Measurements from ENCODE around the gene ADK.

ADK gene

GRCh38 chr10:74530981-74531380, 380.0 kb downstream of the ADK start:
- H3K4me3 ChIP-seq (replicated peaks in 1 of 2; ENCODE audit: low read depth in 2 of 2, low read length in 2 of 2): no peak overlapping the region
- no peak for DNase-seq (ENCODE audit: low read depth in 2 of 2)
- TF ChIP-seq CTCF (IDR thresholded peaks at IDR 0.05; ENCODE audit: low read depth, low read length): no peak

GRCh38 chr10:74539317-74539716, 388.3 kb downstream of the ADK start:
- no peak for TF ChIP-seq CTCF (IDR thresholded peaks at IDR 0.05; ENCODE audit: low read depth, low read length)
- no peak overlapping the region for H3K4me3 ChIP-seq (replicated peaks in 1 of 2; ENCODE audit: low read depth in 2 of 2, low read length in 2 of 2)
- no peak for DNase-seq (ENCODE audit: low read depth in 2 of 2)

GRCh38 chr10:74541375-74541774, 390.4 kb downstream of the ADK start:
- no peak for TF ChIP-seq CTCF (IDR thresholded peaks at IDR 0.05; ENCODE audit: low read depth, low read length)
- DNase-seq (ENCODE audit: low read depth in 2 of 2): no peak
- no peak overlapping the region for H3K4me3 ChIP-seq (replicated peaks in 1 of 2; ENCODE audit: low read depth in 2 of 2, low read length in 2 of 2)

- TF ChIP-seq CTCF (IDR thresholded peaks at IDR 0.05; ENCODE audit: low read depth, low read length): no peak
- H3K4me3 ChIP-seq (replicated peaks in 1 of 2; ENCODE audit: low read depth in 2 of 2, low read length in 2 of 2): no peak overlapping the region
- peak; percentile 93 to 96 for DNase-seq (ENCODE audit: low read depth in 2 of 2)
Measured at GRCh38 chr10:74542077-74542476, 391.1 kb downstream of the ADK start.

GRCh38 chr10:74543276-74543675, 392.3 kb downstream of the ADK start:
- H3K4me3 ChIP-seq (replicated peaks in 1 of 2; ENCODE audit: low read depth in 2 of 2, low read length in 2 of 2): no peak overlapping the region
- DNase-seq (ENCODE audit: low read depth in 2 of 2): peak; percentile 3 to 44
- TF ChIP-seq CTCF (IDR thresholded peaks at IDR 0.05; ENCODE audit: low read depth, low read length): no peak

GRCh38 chr10:74544106-74544505, 393.1 kb downstream of the ADK start:
- DNase-seq (ENCODE audit: low read depth in 2 of 2): peak; percentile 20 to 22
- no peak for TF ChIP-seq CTCF (IDR thresholded peaks at IDR 0.05; ENCODE audit: low read depth, low read length)
- no peak overlapping the region for H3K4me3 ChIP-seq (replicated peaks in 1 of 2; ENCODE audit: low read depth in 2 of 2, low read length in 2 of 2)

- no peak for TF ChIP-seq CTCF (IDR thresholded peaks at IDR 0.05; ENCODE audit: low read depth, low read length)
- H3K4me3 ChIP-seq (replicated peaks in 1 of 2; ENCODE audit: low read depth in 2 of 2, low read length in 2 of 2): no peak overlapping the region
- DNase-seq (ENCODE audit: low read depth in 2 of 2): peak in 1 of 2 donors; percentile 12
Measured at GRCh38 chr10:74548676-74549075, 397.7 kb downstream of the ADK start.
